ENCODE results near the gene GSTA1.
"Not testable (repeated sequence)": the region's sequence is repeated elsewhere in the genome, so short reads cannot be mapped to it uniquely, and the experiment has no call there.

Gene GSTA1

DNA sequence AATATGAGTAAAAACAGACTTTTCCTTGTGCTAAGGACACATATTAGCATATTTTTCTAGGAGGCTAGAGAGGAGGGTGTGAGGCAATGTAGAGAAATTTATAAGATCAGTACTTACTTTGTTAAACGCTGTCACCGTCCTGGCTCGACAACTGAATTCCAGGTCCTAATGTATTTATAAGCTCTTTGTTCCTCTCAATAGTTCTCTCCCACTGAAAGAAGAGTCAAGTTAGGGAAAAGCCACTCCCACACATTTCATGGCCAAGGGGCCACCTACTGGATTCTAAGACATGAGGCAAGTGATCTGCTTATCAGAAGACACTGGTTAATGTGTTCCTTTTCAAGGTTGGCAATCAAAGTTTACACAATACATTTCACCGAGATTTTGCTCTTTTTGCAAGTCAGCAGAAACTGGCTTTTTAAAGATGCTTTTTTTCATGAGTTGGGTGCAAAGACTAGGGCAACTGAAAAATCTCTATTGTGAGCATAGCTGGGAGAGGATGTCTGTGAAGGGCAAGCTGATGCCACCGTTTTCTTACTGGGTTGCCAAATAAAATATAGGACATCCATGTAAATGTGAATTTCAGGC, at the start of gene GSTA1:
Gene GSTA1 (minus strand): TSS at position 149 of the 588 bp plus-strand sequence. CDS start 4,549 bp downstream, outside the sequence.
- not testable (repeated sequence) for DNase-seq (ENCODE audit: low spot score)

GRCh38 chr6:52849137-52849536, 45.5 kb upstream of the GSTA1 start:
- DNase-seq (ENCODE audit: low spot score), result no peak

GRCh38 chr6:52846002-52846401, 42.4 kb upstream of the GSTA1 start:
- DNase-seq (ENCODE audit: low spot score), result no peak

- DNase-seq (ENCODE audit: low spot score), result no peak
These were observed 40.0 kb upstream of the GSTA1 start for GRCh38 chr6:52843605-52844004.

DNA sequence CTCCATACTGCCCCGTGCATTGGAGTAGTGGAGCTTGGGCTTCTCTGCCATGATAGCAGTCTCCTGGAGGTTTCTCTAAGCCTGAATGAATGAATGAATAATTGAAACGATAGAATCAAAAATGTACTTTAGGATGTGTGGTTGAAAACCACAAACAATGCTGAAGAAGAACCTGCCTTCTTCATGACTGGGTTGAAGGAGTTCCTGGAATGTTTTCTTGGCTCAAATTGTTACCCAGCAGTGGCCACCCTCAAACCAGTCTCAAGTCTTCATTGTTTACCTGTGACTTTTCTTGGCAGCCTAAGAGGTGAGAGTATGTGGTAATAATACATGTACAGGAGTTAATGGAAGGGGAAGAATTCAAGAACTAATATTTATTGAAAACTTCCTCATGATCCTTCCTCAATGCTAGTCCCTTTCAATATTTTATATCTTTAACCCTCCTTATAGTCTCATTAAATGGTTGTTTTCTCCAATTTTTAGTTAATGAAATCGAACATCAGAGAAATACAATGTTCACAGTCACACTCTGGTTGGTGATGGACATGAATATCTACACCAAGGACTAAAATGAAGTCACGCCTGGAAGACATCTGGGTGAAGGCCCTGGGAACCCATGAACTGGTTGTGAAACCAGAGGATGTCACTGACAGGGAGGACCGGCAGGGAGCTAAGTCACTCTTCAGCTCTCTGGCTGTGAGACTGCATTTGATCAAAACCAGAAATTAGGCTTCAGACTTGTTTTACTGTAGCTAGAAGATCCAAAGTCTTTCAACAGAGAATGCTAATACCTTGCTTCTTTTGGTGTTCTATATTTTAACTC, 37.4 kb upstream of the GSTA1 start, which contains the start of gene GSTA5:
Gene GSTA5 (minus strand): TSS at position 51 of the 823 bp plus-strand sequence.
- DNase-seq (ENCODE audit: low spot score), result no peak

DNA sequence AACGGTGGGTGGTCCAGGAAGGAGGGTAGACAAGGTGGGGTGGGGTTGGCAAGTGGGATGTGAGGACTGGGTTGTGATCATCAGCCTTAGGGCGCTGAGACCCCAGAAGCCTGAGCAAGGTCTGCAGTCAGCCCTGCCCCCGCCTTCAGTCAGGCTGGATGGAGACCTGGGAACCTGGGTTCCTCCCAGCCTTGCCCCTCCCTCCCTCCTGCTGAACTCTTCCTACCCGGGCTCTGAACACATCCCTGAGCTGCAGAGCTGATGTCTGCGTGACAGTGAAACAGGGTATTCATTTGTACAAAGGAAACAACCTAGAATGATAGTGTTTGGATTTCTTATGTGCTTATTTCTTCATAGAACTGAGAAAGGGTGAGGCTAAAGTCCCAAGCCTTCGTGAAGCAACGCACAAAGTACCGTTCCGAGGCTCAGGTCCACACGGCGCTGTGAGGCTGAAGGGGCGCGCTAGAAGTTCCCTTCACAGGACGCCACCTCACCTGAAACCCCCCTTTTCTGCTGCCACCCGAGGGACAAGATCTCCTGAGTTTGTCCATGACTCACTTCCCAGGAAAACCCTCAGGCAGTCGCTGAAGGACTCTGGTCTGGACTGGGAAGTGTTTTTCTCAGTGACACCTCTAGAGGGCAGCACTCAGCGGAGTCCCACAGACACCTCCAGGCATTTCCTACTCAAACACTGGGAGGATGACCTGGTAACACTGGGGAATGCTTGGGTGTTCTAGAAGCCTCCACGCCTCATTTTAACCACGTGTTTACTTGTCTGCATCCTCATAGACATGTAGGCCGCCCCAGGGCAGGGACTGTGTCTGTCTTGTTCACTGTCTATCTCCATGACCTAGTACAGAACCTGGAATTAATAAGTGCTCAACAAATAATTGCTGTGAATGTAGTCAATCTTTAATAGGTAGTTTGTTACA, 35.8 kb upstream of the GSTA1 start:
- peak; percentile 33 for DNase-seq (ENCODE audit: low spot score)

DNA sequence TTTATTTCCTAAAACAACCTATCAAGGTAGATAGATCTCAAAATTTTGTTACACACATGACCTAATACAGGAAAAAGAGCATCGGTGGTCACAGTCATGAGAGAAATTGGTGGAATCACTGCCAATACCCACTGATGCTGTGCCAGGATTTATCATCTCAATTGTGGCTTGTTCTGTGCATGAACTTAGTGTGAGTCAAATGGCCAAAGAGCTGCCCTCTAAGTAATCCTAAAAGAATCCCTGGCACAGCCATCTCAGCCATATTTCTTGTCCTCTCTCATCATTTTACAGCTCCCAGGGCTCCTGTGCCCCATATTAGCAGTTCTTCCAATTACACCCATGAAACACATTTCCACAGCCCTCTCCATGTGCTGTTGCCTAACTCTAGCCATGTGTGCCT, 30.9 kb upstream of the GSTA1 start:
- DNase-seq (ENCODE audit: low spot score), result no peak

DNA sequence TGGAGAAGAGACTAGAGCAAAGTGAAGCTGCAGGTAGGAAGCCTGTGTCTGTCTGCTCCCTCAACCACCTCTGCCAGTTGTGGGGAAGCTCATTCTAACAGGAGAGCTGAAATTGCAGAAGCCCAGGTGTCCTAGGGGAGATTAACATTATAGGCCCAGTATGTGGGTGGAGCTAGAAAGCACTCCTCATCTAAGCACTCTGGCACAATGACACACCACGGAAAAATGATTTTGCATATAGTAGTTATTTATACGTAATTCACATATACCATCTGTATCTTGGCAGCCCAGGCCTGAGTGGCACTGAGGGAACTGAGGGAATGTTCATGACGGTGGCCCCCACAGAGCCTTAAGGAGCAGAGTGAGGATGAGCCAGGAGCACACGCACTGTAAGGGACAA, 27.3 kb upstream of the GSTA1 start:
- DNase-seq (ENCODE audit: low spot score), result not testable (repeated sequence)

DNA sequence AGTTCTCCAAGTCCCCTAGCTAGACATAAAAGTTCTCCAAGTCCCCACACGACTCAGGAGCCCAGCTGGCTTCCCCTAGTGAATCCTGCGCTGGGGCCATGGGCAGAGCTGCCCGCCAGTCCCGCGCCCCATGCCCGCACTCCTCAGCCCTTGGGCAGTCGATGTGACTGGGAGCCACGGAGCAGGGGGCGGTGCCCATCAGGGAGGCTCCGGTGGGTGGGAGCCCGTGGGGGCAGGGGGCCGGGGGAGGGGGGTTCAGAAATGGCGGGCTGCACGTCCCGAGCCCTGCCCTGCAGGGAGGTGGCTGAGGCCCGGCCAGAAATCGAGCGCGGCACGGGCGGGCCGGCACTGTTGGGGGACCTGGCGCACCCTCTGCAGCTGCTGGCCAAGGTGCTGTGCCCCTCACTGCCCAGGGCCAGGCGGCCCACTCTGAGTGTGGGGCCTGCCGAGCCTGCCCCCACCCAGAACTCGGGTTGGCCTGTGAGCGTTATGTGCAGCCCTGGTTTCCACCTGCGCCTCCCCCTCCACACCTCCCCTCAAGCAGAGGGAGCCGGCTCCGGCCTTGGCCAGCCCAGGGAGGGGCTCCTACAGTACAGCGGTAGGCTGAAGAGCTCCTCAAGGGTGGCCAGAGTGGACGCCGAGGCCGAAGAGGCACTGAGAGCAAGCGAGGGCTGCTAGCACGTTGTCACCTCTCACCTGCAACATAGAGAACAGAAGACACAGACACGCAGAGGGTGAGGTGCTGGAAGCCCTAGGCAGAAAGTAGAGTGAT, 25.6 kb upstream of the GSTA1 start:
- DNase-seq (ENCODE audit: low spot score), result no peak

DNA sequence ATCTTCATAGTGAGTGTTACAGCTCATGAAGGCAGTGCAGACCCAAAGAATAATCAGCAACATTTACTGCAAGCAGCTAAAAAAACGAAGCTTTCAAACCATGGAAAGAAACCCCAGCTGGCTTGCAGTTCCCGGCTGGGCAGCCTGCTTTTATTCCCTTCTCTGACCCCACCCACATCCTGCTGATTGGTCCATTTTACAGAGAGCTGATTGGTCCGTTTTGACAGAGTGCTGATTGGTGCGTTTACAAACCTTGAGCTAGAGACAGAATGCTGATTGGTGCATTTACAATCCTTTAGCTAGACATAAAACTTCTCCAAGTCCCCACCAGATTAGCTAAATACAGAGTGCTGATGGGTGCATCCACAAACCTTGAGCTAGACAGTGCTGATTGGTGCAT, 25.0 kb upstream of the GSTA1 start:
- not testable (repeated sequence) for DNase-seq (ENCODE audit: low spot score)

DNA sequence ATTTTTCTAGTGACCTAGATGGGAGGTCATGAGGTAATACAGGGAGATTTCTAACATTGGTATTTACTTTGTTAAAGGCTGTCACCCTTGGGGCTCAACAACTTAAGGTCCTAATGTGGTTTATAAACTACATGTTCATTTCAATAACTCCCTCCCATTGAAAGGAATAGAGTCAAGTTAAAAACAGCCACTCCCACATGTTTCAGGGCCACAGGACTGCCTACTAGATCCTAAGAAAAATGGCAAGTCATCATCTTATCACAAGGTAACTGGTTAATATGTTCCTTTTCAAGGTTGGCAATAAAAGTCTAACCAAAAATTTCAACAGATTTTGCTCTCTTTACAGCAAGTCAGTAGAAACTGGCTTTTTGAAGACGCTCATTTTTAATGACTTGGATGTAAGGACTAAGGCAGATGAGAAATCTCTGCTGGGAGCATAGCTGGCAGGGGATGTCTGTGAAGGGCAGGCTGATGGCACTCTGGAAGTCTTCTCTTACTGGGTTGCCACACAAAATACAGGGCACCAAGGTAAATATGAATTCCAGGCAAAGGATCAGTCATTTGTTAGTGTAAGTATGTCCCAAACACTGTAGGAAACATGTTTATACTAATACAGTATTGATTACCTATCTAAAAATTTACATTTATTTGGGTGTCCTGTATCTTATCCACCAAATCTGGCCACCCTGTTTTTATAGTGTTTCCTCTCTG, 23.6 kb upstream of the GSTA1 start:
- DNase-seq (ENCODE audit: low spot score), result not testable (repeated sequence)

DNA sequence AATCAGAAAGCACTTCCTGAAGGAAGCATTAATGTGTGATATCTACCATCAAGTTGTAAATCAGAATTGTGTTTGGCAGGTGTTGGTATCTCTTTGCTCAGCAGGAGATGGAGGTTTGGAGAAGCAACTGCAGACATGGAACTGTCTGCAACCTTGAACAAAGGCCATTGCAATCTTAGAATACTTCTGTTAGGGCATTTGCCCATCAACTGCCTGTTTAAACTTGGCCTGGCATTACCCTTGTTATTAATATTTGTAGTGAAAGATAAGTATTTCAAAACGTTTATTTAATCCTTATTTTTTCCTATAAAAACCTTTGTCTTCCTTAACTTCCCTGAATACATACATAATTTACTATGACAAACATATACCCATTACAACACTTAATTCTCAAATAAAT, 22.9 kb upstream of the GSTA1 start:
- no peak for DNase-seq (ENCODE audit: low spot score)

DNA sequence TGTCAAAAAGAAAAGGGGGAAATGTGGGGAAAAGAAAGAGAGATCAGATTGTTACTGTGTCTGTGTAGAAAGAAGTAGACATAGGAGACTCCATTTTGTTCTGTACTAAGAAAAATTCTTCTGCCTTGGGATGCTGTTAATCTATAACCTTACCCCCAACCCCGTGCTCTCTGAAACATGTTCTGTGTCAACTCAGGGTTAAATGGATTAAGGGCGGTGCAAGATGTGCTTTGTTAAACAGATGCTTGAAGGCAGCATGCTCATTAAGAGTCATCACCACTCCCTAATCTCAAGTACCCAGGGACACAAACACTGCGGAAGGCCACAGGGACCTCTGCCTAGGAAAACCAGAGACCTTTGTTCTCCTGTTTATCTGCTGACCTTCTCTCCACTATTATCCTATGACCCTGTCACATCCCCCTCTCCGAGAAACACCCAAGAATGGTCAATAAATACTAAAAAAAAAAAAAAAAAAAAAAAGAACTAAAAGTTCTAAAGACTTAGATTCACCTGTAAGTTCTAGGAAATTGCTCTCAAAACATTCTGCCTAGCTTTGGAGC, 22.4 kb upstream of the GSTA1 start:
- not testable (repeated sequence) for DNase-seq (ENCODE audit: low spot score)

DNA sequence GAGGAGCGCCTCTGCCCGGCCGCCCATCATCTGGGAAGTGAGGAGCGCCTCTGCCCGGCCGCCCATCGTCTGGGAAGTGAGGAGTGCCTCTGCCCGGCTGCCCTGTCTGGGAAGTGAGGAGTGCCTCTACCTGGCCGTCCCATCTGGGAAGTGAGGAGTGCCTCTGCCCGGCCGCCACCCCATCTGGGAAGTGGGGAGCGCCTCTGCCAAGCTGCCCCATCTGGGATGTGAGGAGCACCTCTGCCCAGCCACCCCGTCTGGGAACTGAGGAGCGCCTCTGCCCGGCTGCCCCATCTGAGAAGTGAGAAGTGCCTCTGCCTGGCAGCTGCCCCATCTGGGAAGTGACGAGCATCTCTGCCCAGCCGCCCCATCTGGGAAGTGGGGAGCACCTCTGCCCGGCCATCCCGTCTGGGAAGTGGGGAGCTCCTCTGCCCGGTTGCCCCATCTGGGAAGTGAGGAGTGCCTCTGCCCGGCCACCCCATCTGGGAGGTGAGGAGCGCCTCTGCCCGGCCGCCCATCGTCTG, 21.7 kb upstream of the GSTA1 start:
- not testable (repeated sequence) for DNase-seq (ENCODE audit: low spot score)

- no peak for DNase-seq (ENCODE audit: low spot score)
These were observed 18.2 kb upstream of the GSTA1 start for GRCh38 chr6:52821842-52822241.

- no peak for DNase-seq (ENCODE audit: low spot score)
These were observed 16.6 kb upstream of the GSTA1 start for GRCh38 chr6:52820198-52820597.

DNA sequence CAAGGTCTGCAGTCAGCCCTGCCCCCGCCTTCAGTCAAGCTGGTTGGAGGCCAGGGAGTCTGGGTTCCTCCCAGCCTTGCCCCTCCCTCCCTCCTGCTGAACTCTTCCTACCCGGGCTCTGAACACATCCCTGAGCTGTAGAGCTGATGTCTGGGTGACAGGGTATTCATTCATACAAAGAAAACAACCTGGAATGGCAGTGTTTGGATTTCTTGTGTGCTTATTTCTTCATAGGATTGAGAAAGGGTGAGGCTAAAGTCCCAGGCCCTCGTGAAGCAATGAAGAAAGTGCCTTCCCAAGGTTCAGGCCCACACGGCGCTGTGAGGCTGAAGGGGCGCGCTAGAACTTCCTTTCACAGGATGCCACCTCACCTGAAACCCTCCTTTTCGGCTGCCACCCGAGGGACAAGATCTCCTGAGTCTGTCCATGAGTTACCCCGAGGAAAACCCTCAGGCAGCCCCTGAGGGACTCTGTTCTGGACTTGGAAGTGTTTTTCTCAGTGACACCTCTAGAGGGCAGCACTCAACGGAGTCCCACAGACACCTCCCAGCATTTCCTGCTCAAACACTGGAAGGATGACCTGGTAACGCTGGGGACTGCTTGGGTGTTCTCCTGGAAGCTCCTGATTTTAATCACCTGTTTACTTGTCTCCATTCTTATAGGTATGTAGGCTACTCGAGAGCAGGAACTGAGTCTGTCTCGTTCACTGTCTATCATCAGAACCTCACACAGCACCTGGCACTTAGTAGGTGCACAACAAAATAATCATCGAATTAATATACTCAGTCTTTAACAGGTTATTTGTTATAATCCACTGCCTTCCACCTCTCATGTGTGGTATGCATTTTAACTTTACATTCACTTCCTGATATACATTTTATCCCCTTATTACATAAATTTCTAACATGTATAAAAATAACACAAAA, 11.8 kb upstream of the GSTA1 start:
- peak; percentile 12 for DNase-seq (ENCODE audit: low spot score)

DNA sequence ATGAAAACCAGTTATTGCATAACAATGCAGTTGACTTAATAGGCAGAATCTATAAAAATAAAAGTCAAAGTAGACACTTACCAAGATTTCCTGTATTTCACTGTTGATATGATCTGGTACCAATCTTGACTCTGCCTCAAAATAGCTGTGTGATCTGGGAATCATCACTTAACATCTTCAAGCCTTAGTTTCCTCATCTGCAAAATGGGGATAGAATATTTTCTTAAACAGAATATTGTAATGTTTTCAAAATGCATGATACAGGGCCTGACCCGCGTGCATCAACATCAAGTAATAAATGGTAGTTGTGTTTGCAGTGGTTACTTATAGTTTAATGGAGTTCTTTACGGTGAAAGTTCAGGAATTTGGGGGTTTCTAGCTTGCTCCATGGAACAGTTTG, 10.9 kb upstream of the GSTA1 start:
- DNase-seq (ENCODE audit: low spot score), result not testable (repeated sequence)

DNA sequence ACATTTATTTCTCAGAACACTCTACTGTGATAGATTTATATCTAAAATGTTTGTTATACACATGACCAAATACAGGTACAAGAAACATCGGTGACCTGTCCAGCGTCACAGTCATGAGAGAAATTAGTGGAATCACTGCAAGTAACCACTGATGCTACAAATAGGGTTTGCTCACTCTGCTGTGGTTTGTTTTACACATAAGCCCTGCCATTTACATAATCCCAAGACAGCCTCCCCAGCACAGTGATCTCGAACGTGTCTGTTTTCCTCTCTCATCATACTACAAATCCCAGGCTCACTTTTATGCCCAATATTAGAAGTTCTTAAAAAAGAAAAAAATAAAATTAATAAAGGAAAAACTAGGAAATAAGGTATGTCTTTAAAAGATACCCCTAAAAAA, 6.2 kb upstream of the GSTA1 start:
- DNase-seq (ENCODE audit: low spot score), result not testable (repeated sequence)

Measured in globus pallidus (tissue), 1 donor.